ENCODE measurements around the gene ST3GAL3. TPM values are rescaled to one million over a fixed set of nuclear protein-coding genes. Genes with fewer than 3 reads are reported as not detected.
"Not testable (repeated sequence)": the region's sequence is repeated elsewhere in the genome, so short reads cannot be mapped to it uniquely, and the experiment has no call there.

ST3GAL3 gene
- total RNA-seq, 1 donor from 2014 or later = 25.1 TPM

GRCh38 chr1:43716559-43717281 is 9.4 kb downstream of the ST3GAL3 start:
- H3K36me3 ChIP-seq (ENCODE audit: control insufficient read depth in 3 of 3, insufficient read depth in 3 of 3, low read length in 3 of 3) = peaks cover 0 to 8% (median 5%) of the 10 kb centered on the region in 3 donors
- peak overlapping the region; percentile 90 for H3K27ac ChIP-seq (ENCODE audit: low read depth, low read length)
- peaks cover 18 to 46% (median 29%) of the 10 kb centered on the region in 3 donors for H3K4me1 ChIP-seq (ENCODE audit: control insufficient read depth in 3 of 3, insufficient read depth in 3 of 3, low read length in 3 of 3)
- peak overlapping the region in 2 of 3 donors; percentile 41 to 51 for H3K4me3 ChIP-seq (ENCODE audit: low read length in 3 of 3)
- no peaks in the 10 kb centered on the region for H3K27me3 ChIP-seq (ENCODE audit: control insufficient read depth in 3 of 3, insufficient read depth in 3 of 3, low read length in 3 of 3)
- H3K9me3 ChIP-seq (ENCODE audit: control insufficient read depth in 3 of 3, low read length in 3 of 3) = no peaks in the 10 kb centered on the region
- peak overlapping the region; percentile 18 to 63 (median 62) for H3K9ac ChIP-seq (ENCODE audit: low read depth in 1 of 3, low read length in 3 of 3)

GRCh38 chr1:43719063-43719462 is 11.7 kb downstream of the ST3GAL3 start:
- H3K4me1 ChIP-seq (ENCODE audit: control insufficient read depth in 3 of 3, insufficient read depth in 3 of 3, low read length in 3 of 3) = peaks cover 18 to 32% (median 29%) of the 10 kb centered on the region in 3 donors
- no peaks in the 10 kb centered on the region for H3K27me3 ChIP-seq (ENCODE audit: control insufficient read depth in 3 of 3, insufficient read depth in 3 of 3, low read length in 3 of 3)
- no peaks in the 10 kb centered on the region for H3K9me3 ChIP-seq (ENCODE audit: control insufficient read depth in 3 of 3, low read length in 3 of 3)
- H3K4me3 ChIP-seq (ENCODE audit: low read length in 3 of 3) = peak overlapping the region in 2 of 3 donors; percentile 37 to 51
- H3K9ac ChIP-seq (ENCODE audit: low read depth in 1 of 3, low read length in 3 of 3) = peak overlapping the region in 2 of 3 donors; percentile 5 to 43
- peak overlapping the region; percentile 69 for H3K27ac ChIP-seq (ENCODE audit: low read depth, low read length)
- no peaks in the 10 kb centered on the region for H3K36me3 ChIP-seq (ENCODE audit: control insufficient read depth in 3 of 3, insufficient read depth in 3 of 3, low read length in 3 of 3)

- H3K36me3 ChIP-seq (ENCODE audit: control insufficient read depth in 3 of 3, insufficient read depth in 3 of 3, low read length in 3 of 3); H3K9me3 ChIP-seq (ENCODE audit: control insufficient read depth in 3 of 3, low read length in 3 of 3); H3K27me3 ChIP-seq (ENCODE audit: control insufficient read depth in 3 of 3, insufficient read depth in 3 of 3, low read length in 3 of 3): not testable (repeated sequence)
- peak overlapping the region; percentile 33 to 71 (median 37) for H3K4me3 ChIP-seq (ENCODE audit: low read length in 3 of 3)
- H3K9ac ChIP-seq (ENCODE audit: low read depth in 1 of 3, low read length in 3 of 3) = peak overlapping the region; percentile 10 to 68 (median 33)
- H3K4me1 ChIP-seq (ENCODE audit: control insufficient read depth in 3 of 3, insufficient read depth in 3 of 3, low read length in 3 of 3) = peaks cover 18 to 32% (median 29%) of the 10 kb centered on the region in 3 donors
- H3K27ac ChIP-seq (ENCODE audit: low read depth, low read length) = peak overlapping the region; percentile 69
Measured at GRCh38 chr1:43719670-43720419, 12.5 kb downstream of the ST3GAL3 start.

GRCh38 chr1:43722810-43723209 is 15.5 kb downstream of the ST3GAL3 start:
- H3K9ac ChIP-seq (ENCODE audit: low read depth in 1 of 3, low read length in 3 of 3) = no peak overlapping the region
- no peaks in the 10 kb centered on the region for H3K27me3 ChIP-seq (ENCODE audit: control insufficient read depth in 3 of 3, insufficient read depth in 3 of 3, low read length in 3 of 3)
- H3K9me3 ChIP-seq (ENCODE audit: control insufficient read depth in 3 of 3, low read length in 3 of 3) = no peaks in the 10 kb centered on the region
- H3K4me3 ChIP-seq (ENCODE audit: low read length in 3 of 3) = no peak overlapping the region
- no peak overlapping the region for H3K27ac ChIP-seq (ENCODE audit: low read depth, low read length)
- H3K4me1 ChIP-seq (ENCODE audit: control insufficient read depth in 3 of 3, insufficient read depth in 3 of 3, low read length in 3 of 3) = peaks cover 12 to 18% (median 12%) of the 10 kb centered on the region in 3 donors
- no peaks in the 10 kb centered on the region for H3K36me3 ChIP-seq (ENCODE audit: control insufficient read depth in 3 of 3, insufficient read depth in 3 of 3, low read length in 3 of 3)

GRCh38 chr1:43729816-43730463 is 22.6 kb downstream of the ST3GAL3 start:
- Histone ChIP-seq H3K27ac (ENCODE audit: low read depth, low read length) (peak overlapping the region; percentile 11), H3K9me3 (ENCODE audit: control insufficient read depth in 3 of 3, low read length in 3 of 3) (no peaks in the 10 kb centered on the region), H3K36me3 (ENCODE audit: control insufficient read depth in 3 of 3, insufficient read depth in 3 of 3, low read length in 3 of 3) (no peaks in the 10 kb centered on the region), H3K4me1 (ENCODE audit: control insufficient read depth in 3 of 3, insufficient read depth in 3 of 3, low read length in 3 of 3) (peaks cover 5 to 11% (median 9%) of the 10 kb centered on the region in 3 donors), H3K9ac (ENCODE audit: low read depth in 1 of 3, low read length in 3 of 3) (no peak overlapping the region), H3K4me3 (ENCODE audit: low read length in 3 of 3) (no peak overlapping the region), H3K27me3 (ENCODE audit: control insufficient read depth in 3 of 3, insufficient read depth in 3 of 3, low read length in 3 of 3) (no peaks in the 10 kb centered on the region)

- peak overlapping the region in 2 of 3 donors; percentile 4 to 27 for H3K4me3 ChIP-seq (ENCODE audit: low read length in 3 of 3)
- H3K4me1 ChIP-seq (ENCODE audit: control insufficient read depth in 3 of 3, insufficient read depth in 3 of 3, low read length in 3 of 3) = peaks cover 5 to 11% (median 9%) of the 10 kb centered on the region in 3 donors
- H3K27me3 ChIP-seq (ENCODE audit: control insufficient read depth in 3 of 3, insufficient read depth in 3 of 3, low read length in 3 of 3) = no peaks in the 10 kb centered on the region
- H3K9me3 ChIP-seq (ENCODE audit: control insufficient read depth in 3 of 3, low read length in 3 of 3) = no peaks in the 10 kb centered on the region
- peak overlapping the region; percentile 72 for H3K27ac ChIP-seq (ENCODE audit: low read depth, low read length)
- peaks cover 0 to 6% (median 6%) of the 10 kb centered on the region in 3 donors for H3K36me3 ChIP-seq (ENCODE audit: control insufficient read depth in 3 of 3, insufficient read depth in 3 of 3, low read length in 3 of 3)
- H3K9ac ChIP-seq (ENCODE audit: low read depth in 1 of 3, low read length in 3 of 3) = no peak overlapping the region
Measured at GRCh38 chr1:43731867-43732531, 24.7 kb downstream of the ST3GAL3 start.

- Histone ChIP-seq H3K9me3 (ENCODE audit: control insufficient read depth in 3 of 3, low read length in 3 of 3) (no peaks in the 10 kb centered on the region), H3K36me3 (ENCODE audit: control insufficient read depth in 3 of 3, insufficient read depth in 3 of 3, low read length in 3 of 3) (peaks cover 1 to 10% (median 6%) of the 10 kb centered on the region in 3 donors), H3K27me3 (ENCODE audit: control insufficient read depth in 3 of 3, insufficient read depth in 3 of 3, low read length in 3 of 3) (no peaks in the 10 kb centered on the region)
Measured at GRCh38 chr1:43736819-43737218, 29.5 kb downstream of the ST3GAL3 start.

GRCh38 chr1:43742026-43742425 is 34.7 kb downstream of the ST3GAL3 start:
- Histone ChIP-seq H3K27me3 (ENCODE audit: control insufficient read depth in 3 of 3, insufficient read depth in 3 of 3, low read length in 3 of 3) (no peaks in the 10 kb centered on the region), H3K4me1 (ENCODE audit: control insufficient read depth in 3 of 3, insufficient read depth in 3 of 3, low read length in 3 of 3) (no peaks in the 10 kb centered on the region), H3K9me3 (ENCODE audit: control insufficient read depth in 3 of 3, low read length in 3 of 3) (no peaks in the 10 kb centered on the region), H3K9ac (ENCODE audit: low read depth in 1 of 3, low read length in 3 of 3) (no peak overlapping the region), H3K36me3 (ENCODE audit: control insufficient read depth in 3 of 3, insufficient read depth in 3 of 3, low read length in 3 of 3) (peaks cover 0 to 3% (median 2%) of the 10 kb centered on the region in 3 donors), H3K27ac (ENCODE audit: low read depth, low read length) (no peak overlapping the region), H3K4me3 (ENCODE audit: low read length in 3 of 3) (no peak overlapping the region)

More at GRCh38 chr1:43736819-43737218, 29.5 kb downstream of the ST3GAL3 start:
- peaks cover 5 to 9% (median 6%) of the 10 kb centered on the region in 3 donors for H3K4me1 ChIP-seq (ENCODE audit: control insufficient read depth in 3 of 3, insufficient read depth in 3 of 3, low read length in 3 of 3)
- no peak overlapping the region for H3K4me3 ChIP-seq (ENCODE audit: low read length in 3 of 3)
- no peak overlapping the region for H3K9ac ChIP-seq (ENCODE audit: low read depth in 1 of 3, low read length in 3 of 3)
- no peak overlapping the region for H3K27ac ChIP-seq (ENCODE audit: low read depth, low read length)

GRCh38 chr1:43743206-43743605 is 35.9 kb downstream of the ST3GAL3 start:
- H3K4me1 ChIP-seq (ENCODE audit: control insufficient read depth in 3 of 3, insufficient read depth in 3 of 3, low read length in 3 of 3) = no peaks in the 10 kb centered on the region
- no peaks in the 10 kb centered on the region for H3K27me3 ChIP-seq (ENCODE audit: control insufficient read depth in 3 of 3, insufficient read depth in 3 of 3, low read length in 3 of 3)
- H3K4me3 ChIP-seq (ENCODE audit: low read length in 3 of 3) = no peak overlapping the region
- H3K36me3 ChIP-seq (ENCODE audit: control insufficient read depth in 3 of 3, insufficient read depth in 3 of 3, low read length in 3 of 3) = peaks cover 2 to 3% (median 3%) of the 10 kb centered on the region in 3 donors
- no peak overlapping the region for H3K27ac ChIP-seq (ENCODE audit: low read depth, low read length)
- H3K9me3 ChIP-seq (ENCODE audit: control insufficient read depth in 3 of 3, low read length in 3 of 3) = no peaks in the 10 kb centered on the region
- H3K9ac ChIP-seq (ENCODE audit: low read depth in 1 of 3, low read length in 3 of 3) = no peak overlapping the region

Data from skeletal muscle tissue (tissue), 4 donors.